Measurements from ENCODE around the gene TENT5C.

The TENT5C gene

GRCh38 chr1:117638759-117639158 is 32.9 kb downstream of the TENT5C start:
- no peak for ATAC-seq

- ATAC-seq: no peak
These were observed 33.9 kb downstream of the TENT5C start for GRCh38 chr1:117639741-117640140.

DNA sequence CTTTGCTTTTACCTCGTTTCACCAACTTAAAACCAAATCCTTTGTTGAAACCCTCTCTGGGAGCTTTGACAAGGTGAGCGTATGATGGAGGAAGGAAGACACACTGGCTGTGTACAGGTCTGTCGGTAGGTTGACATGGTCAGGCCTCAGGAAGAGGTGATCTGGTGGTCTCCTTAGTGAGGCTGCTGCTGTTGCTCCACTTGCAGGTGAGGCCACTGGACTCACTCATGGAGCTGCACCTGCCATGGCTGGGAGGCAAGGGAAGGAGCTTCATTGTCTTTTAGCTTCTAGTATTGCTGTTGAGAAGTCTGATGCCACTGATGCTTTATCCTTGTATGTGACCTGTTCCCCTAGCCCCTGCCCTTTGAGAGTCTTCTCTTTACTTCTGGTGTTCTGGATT is 35.7 kb downstream of the TENT5C start:
- no peak for ATAC-seq

GRCh38 chr1:117642963-117643362 is 37.1 kb downstream of the TENT5C start:
- peak; percentile 41 to 48 for ATAC-seq

DNA sequence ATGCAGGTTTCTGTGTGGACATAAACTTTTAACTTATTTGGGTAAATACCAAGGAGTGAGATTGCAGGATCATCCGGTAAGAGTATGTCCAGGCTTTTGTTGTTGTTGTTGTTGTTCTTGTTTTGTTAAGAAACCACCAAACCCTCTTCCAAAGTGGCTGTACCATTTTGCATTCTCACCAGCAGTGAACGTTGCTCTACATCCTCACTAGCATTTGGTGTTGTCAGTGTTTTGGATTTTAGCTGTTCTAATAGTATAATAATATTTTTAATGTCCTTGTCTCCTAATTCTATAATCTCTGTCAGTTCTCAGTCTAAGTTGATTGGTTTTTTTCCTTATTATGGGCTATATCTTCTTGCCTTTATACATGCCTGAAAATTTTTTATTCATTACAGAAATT is 37.8 kb downstream of the TENT5C start:
- ATAC-seq: no peak

DNA sequence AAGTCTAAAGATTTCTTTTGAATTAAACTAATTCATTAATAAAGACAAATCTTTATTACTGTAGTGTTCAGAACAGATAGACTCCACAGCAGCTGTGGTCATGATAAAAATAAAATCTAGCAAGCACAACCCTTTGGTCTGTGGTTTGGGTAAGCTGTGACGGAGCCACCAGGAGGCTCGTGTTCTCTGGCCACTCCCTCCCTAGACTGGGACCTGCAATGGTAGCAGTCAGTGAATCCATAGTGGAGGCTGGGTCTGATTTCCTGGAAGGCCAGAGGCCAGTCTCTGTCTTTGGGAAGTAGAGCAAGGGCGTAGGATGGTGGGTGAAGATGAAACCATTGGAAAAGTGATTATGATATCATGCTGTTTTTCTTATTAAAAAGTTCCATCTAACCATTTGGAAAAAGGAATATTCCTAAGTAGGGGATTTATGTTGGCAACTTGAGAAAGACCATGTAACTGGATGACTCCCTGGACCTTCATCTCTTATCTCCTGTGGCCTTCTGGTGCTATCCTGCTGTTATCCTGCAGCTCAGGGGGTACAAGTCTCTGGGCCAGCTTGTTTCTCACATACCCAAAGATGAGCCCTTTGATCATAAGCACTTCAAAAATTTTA is 39.0 kb downstream of the TENT5C start:
- no peak for ATAC-seq

DNA sequence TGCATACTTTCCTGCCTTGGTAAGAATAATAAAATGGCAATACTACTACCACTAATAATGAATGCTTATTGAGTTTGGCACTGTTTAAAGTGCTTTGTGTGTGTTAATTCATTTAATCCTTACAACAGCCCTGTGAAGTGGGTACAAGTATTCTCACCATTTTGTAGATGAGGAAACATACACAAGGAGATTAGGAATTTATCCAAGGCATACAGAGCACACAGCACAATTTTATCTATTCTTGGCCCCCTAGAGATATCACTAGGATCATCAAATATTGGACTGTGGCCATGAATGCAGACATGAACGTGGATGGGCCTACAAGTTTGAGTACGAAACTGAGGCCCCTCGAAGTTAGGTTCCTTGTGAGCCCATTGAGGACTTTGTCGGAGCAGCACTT is 39.5 kb downstream of the TENT5C start:
- no peak for ATAC-seq

GRCh38 chr1:117646007-117646811 is 40.4 kb downstream of the TENT5C start:
- no peak for ATAC-seq

GRCh38 chr1:117646956-117647355 is 41.1 kb downstream of the TENT5C start:
- no peak for ATAC-seq

- no peak for ATAC-seq
These were observed 42.2 kb downstream of the TENT5C start for GRCh38 chr1:117648015-117648414.

GRCh38 chr1:117650840-117651568 is 45.2 kb downstream of the TENT5C start:
- no peak for ATAC-seq

DNA sequence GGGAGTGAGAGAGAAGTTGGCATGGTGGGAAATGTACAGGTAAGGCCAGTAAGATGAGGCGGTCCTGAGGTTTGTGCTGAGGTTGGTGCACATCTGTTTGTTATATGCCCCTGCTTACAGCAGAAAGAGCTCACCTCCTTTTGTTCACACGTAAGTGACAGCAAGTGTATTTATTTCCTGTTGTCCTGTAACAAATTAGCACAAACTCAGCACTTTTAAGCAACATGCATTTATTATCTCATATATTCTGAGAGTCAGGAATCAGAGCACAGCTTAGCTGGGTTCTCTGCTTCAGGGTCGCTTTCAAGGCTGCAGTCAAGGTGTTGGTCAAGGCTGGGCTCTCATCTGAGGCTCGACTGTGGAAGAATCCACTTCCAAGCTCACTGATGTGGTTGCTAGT is 45.8 kb downstream of the TENT5C start:
- ATAC-seq: no peak

DNA sequence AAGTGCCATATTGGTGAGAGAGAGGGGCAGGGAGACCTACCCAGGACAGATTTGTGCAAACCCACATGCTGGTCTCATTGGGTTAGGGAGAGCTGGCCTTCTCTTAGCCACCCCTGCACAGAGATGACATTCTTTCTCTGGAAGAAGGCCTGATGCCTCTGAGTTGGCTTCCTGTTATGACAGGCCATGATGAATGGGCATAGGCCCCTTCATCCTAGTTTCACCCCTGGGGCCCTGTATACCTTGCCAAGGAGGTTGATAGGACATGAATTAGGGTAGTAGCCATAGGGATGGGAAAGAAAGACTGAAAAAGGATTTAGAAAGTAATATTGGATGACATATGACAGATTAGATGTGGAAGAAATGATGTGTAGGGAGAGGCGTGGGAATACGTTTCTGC is 46.6 kb downstream of the TENT5C start:
- ATAC-seq: no peak

- no peak for ATAC-seq
These were observed 47.3 kb downstream of the TENT5C start for GRCh38 chr1:117653195-117653594.

- ATAC-seq: peak; percentile 15 to 21
These were observed 48.1 kb downstream of the TENT5C start for GRCh38 chr1:117653732-117654492.

DNA sequence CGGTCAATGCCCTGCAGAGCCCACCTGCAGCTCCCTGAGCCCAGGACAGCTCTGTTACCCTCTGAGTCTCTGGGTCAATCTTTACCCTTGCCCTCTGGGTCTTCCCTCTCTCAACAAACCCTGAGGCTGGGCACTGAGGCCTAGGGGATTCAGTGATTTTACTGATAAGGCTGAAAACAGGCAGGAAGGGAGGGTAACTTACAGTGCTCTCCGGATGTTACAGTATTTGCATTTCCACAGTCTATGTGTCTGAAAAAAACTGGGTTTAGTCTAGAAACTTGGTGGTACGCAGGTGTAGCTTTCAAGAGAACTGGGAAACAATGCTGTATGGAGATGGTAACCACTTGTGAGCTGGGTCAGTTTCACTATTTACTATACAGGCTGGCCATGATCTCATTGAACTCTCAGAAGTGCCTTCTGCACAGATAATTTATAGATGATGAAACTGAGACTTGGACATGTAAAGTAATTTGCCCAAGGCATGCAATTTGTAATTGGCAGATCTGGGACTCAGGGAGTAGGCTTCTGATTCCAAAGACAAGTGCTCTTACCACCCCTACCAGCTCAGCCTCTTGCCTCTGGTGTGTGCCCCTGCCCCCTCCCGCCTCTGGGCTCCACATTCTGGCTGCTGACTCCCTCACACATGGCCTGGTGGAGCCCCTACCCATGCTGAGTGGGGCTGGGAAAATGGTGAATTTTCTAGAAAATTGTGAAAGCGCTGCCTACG is 48.8 kb downstream of the TENT5C start:
- peak; percentile 23 to 44 for ATAC-seq

DNA sequence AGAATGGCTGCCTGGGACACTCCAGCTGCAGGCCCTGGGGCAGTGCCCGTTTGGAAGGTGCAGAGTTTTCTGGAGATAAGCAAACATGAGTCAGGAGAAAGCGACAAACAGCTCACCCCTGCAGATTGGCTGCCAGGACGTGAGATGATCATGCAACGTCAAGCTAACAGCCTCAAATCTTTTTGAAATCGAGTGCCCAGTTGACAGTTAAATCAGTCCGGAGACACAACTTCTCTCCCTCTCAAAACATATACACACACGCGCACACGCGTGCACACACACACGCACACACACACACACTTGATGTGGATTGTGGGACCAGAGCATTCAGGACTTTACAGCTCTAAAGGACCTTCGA is 49.4 kb downstream of the TENT5C start:
- ATAC-seq: no peak

GRCh38 chr1:117656202-117656641 is 50.4 kb downstream of the TENT5C start:
- peak; percentile 61 to 62 for ATAC-seq

DNA sequence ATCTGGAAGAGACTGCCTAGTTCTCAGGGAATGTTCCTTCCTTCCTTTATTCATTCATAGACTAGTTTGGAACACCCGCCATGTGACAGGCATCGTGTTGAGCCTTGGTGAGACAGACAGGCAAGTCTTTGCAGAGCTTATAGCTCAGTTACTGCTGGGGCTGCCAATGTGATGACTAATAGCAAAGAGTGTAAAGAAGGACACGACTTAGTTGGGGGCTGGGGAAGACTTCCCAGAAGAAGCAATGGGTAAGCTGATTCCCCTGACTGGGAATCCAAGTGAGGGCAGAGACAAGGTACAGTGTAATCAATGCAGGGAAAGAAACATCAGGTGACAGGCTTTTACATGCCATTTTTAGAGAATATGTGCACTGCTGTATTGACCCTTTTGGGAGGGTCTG is 51.2 kb downstream of the TENT5C start:
- no peak for ATAC-seq

GRCh38 chr1:117657949-117658660 is 52.3 kb downstream of the TENT5C start:
- ATAC-seq: no peak

GRCh38 chr1:117658676-117659075 is 52.8 kb downstream of the TENT5C start:
- ATAC-seq: peak in 1 of 2 donors; percentile 7

Measured in activated CD4-positive, CD25-positive, alpha-beta regulatory T cell treated with anti-CD3 and anti-CD28 coated beads, Interleukin-2, amount 50 U/mL, for 24 hours (primary cell).